Middle frontal gyrus (tissue), 1 donor: ENCODE data around the gene C5.

Experiments used
- DNase-seq: peaks from one replicate; pipeline ENCODE4 v3.0.0-alpha.2; 2015; ENCODE audit warnings: low spot score; ENCODE audit errors: extremely low spot score

The C5 gene

GRCh38 chr9:120926397-120926928 lies 123.6 kb downstream of the C5 start, which contains the start of gene TRAF1:
TRAF1 (minus strand) TSS chr9:120926796; CDS start chr9:120926075, 721 bp downstream.
- no peak for DNase-seq

DNA sequence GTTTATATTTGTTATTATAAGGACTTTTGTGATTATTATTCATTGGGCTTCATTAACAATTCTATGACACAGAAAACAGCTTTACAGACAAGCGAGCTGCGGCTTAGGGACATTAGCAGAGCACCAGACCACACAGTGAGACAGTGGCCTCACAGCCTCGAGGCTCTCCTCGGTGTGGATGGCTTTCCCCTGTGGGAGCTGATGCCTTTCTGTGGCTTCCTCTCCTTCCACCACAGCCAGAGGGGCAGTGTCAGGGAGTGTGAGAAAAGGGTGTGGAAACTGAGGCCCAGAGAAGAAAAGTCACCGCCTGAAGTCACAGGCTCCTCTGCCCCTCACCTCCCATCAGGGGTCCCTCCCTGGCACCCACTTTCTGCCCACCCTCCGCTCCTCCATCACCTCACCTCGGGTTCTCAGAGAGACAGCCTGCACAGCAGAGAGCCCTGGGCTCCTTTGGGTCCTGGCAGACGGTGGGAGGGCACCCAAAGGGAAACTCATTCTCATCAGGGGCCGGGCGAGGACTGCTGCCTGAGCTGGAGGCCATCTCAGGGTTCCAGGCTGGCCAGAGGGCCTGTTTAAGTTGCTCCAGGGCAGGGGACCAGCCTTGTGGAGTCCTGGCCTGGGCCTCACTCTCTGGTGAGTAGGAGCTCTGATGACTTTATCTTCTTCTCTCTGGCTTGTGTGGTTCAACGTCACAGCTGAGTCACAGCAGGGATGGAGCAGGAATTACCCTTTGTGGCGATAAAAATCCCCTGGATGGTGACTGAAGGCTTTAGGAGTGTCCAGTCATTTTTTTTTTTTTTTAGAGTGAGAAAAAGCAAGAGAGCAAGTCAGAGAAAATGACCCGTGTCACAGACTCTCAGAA lies 124.3 kb downstream of the C5 start:
- DNase-seq: no peak

DNA sequence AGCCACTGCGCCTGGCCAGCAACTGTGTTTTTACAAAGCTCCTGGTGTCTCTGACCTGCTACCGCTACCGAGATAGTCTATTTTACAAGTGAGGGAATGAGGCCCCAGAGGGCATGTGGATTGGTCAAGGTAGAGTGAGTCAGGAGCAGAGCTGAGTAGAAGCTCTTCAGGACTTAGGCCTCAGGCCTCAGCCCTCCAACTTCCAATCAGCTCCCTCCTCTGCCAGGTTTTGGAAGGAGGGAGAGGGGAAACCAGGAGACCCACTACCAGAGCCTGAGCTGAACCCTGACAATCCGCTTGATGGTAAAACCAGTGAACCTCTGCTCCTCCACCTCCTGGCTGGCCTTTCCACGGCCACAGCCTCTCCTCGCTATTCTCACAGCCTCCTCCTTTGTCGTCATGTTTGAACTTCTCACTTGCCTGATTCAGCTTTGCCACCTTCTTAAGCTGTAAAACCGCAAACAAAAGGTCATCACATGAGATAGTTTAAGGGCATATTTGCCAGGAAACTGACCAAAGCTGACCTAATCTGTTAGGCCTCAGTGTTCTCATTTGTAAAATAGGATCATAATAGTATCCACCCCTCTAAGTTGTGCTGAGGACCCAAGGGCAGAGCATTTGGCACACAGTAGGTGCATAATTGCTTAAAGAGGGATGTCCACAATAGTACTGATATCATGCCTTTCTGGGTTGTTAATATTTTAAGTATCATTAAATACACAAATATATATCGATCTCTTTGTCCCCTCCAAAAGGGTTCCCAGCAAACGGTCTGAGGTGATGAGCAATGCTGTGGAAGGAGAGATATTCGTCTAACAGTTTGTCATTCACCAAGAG lies 125.2 kb downstream of the C5 start:
- DNase-seq: no peak

GRCh38 chr9:120923620-120924328 lies 126.3 kb downstream of the C5 start:
- DNase-seq: no peak

GRCh38 chr9:120922404-120923195 lies 127.5 kb downstream of the C5 start:
- DNase-seq: no peak

- DNase-seq: no peak
Measured at GRCh38 chr9:120921661-120922181, 128.4 kb downstream of the C5 start.

DNA sequence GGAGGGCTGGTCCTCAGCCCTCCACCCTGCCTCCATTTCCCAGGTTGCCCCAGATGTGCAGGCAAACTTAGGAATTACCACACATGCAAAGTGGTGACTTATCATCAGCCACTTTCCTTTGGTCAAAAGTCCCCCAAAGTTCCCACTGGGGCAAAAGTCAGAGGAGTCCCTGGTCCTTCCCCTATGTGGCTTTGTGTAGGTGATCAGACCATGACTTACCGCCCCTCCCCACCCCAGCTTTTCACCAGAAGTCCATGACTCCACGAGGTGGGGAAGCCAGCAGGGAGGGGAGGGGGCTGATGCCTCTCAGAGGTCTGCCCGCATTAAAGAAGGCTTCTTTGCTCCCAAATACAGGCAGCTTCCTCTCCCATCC lies 129.3 kb downstream of the C5 start:
- no peak for DNase-seq

- no peak for DNase-seq
Measured at GRCh38 chr9:120919843-120920805, 130.0 kb downstream of the C5 start.

- DNase-seq: no peak
Measured at GRCh38 chr9:120918931-120919842, 130.9 kb downstream of the C5 start.

DNA sequence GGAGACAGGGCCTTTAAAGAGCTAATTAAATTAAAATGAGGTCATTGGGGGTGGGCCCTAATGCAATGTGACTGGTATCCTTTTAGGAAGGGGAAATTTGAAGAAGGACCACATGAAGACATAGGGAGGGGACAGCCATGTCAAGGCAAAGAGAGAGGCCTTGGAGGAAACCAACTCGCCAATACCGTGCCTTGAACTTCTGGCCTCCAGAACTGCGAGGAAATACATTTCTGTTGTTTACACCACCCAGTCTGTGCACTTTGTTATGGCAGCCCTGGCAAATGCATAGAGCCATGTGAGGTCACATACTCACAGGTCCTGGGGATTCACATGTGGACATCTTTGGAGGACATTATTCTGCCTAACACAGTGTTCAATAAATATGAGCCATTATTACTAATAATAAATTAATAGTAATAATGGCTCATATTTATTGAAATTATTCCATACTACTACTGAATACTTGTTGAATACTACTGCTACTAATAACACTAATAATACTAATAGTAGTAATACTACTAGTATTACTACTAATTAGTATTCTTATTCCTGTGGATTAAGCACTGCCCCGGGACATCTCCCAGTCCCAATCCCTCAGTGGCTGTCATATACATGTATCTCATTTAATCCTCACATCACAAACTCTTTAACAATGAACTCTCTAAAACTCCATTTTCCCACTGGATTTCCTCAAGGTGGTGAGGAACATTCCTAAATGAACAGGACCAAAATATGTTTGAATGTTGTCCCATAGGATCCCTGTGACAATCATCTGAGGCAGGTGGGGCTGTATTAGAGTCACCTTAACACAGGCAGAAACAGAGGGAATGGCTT lies 131.9 kb downstream of the C5 start:
- DNase-seq: no peak

GRCh38 chr9:120916991-120917880 lies 132.8 kb downstream of the C5 start:
- no peak for DNase-seq

GRCh38 chr9:120916588-120916987 lies 133.5 kb downstream of the C5 start:
- DNase-seq: no peak

DNA sequence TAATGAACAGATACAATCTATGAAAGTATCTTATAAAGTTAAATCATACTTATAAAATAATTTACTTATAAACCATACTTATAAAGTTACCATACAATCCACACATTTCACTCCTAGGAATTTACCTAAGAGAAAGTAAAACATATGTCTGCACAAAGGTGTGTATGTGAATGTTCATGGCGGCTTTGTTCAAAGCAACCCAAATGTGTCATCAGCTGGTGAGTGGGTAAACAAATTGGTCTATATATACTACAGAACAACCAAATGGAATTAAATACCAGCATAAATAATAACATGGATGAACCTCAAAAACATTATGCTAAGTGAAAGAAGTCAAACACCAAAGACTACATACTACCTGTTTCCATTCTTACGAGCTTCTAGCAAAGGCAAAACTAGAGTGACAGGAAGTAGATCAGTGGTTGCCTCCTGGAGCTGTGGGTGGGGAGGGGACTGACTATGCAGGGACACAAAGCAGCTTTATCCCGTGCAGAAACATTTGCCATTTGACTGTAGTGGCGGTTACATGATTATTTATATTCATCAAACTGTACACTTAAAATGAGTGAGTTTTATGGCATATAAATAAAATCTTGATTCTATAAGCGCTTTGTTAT lies 134.1 kb downstream of the C5 start:
- no peak for DNase-seq

DNA sequence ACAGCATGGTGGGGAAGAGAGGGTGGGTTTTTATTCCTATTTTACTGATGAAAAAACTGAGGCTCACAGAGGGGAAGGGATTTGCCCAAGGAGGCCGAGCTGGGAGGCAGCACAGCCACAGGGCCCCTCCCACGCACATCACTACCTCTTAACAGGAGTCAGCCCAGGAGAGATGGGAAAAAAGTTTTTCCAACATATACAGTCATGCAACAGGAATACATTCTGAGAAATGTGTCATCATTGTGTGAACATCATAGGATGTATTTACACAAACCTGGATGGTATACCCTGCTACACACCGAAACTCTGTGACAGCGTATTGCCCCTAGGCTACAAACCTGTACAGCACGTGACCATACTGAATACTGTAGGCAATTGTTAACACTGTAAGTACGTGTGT lies 135.1 kb downstream of the C5 start:
- DNase-seq: no peak

- DNase-seq: peak; percentile 40
Measured at GRCh38 chr9:120914396-120914795, 135.7 kb downstream of the C5 start.
